Epithelial cell of proximal tubule (primary cell): ENCODE data around the gene PHOX2B. TPM values are rescaled to one million over a fixed set of nuclear protein-coding genes. Genes with fewer than 3 reads are reported as not detected.
A peak's percentile ranks its signal among the peaks of the same experiment; 100 is the strongest.

ENCODE experiments used
- DNase-seq: peaks from one replicate; pipeline ENCODE4 v3.0.0-alpha.2; 2011; ENCODE audit warnings: low read depth
- H3K4me3 ChIP-seq: 2 replicates; pipeline ENCODE4 v1.5.1; 2011; ENCODE audit warnings: low read depth, mild to moderate bottlenecking, low read length
- CTCF ChIP-seq: conservative IDR thresholded peaks from 2 replicates; pipeline ENCODE4 v1.5.1; 2012; ENCODE audit warnings: low read depth, mild to moderate bottlenecking, low read length
- total RNA-seq: library from RNA; depleted of rRNA; stranded (reverse); fragments of >200 nt; gene quantifications from 2 replicates; pipeline ENCODE4 v1.2.3, GENCODE V29; 2015

The PHOX2B gene
- total RNA-seq, 1 donor from 2014 or later, result not detected

DNA sequence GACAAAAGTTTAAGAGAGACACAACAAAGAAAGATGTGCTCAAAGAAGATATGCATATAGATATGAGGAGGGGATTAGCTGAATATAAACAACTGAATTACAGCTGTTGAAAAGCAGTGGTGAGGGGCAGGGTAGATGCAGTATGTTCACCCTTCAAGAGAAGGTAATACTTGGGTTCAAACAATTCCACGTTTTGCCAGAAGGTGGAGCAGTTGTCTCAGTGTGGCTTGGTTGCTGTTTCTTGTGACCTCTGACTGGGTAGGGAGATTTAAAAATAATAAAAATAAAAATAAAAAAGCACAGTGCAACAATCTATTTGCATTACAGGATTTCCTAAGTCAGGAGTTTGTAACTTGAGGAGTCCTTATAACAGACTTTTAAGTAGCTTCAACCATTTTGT lies 23.3 kb downstream of the PHOX2B start:
- peak; percentile 37 for TF ChIP-seq CTCF
- no peak for DNase-seq
- no peak overlapping the region for H3K4me3 ChIP-seq

- no peak for TF ChIP-seq CTCF
- no peak for DNase-seq
- no peak overlapping the region for H3K4me3 ChIP-seq
Measured at GRCh38 chr4:41723286-41723685, 25.2 kb downstream of the PHOX2B start.

- H3K4me3 ChIP-seq, result no peak overlapping the region
- DNase-seq, result no peak
- no peak for TF ChIP-seq CTCF
Measured at GRCh38 chr4:41722181-41722580, 26.3 kb downstream of the PHOX2B start.

DNA sequence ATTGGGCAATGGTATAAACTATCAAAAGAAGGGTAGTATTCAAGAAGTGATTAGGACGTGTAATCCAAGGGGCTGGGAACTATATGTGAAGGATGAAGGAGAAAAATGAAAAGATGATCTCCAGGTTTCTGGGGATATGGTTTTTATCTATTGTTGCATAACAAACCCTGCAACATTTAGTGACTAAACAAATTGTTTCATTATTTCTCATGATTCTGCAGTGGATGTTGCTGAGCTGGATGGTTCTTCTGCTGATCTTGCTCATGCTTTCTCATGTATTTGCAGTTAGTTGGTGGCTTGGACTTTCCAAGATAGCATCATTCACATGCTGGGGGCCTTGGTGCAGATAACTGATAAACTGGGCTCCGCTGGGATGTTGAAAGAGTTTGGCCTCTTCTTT lies 29.1 kb downstream of the PHOX2B start:
- no peak overlapping the region for H3K4me3 ChIP-seq
- TF ChIP-seq CTCF, result no peak
- DNase-seq, result no peak

DNA sequence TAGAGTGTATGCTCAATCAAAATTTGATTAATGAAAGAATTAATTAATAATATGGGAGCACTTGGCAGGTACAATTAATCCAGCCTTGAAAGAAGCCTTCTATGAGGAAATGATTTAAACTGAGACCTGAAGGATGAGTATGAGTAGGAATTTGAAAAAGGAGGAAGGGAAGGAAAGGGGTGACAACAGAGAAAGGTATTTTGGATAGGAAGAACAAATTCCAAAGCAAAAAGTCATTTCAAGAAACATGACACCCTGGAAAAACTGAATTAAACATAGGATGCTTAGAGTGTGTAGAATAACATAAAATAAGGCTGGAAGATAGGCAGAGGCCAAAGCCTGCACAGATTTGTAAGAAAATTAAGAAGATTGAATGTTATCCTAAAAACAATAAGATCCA lies 29.6 kb downstream of the PHOX2B start:
- no peak for DNase-seq

DNA sequence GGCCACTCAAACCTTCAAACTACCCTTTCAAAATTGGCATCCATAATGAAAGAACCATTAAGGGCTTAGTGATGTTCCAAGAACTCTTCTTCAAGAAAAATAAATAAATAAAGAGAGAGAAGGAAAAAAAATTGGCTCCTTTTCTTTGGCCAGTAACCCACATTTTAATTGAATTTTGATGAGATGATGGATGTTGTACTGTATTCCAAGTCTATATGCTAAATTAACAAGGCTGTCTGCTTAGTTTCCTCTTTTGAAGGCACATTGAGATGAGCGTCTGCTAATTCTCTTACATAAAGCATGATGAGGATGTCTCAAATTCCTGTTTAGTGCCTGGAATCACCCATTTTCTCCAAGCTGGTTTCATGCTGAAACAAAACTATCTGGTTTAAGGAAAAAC lies 33.4 kb downstream of the PHOX2B start:
- no peak overlapping the region for H3K4me3 ChIP-seq
- no peak for TF ChIP-seq CTCF
- DNase-seq, result no peak

More for the DNA sequence above, 29.6 kb downstream of the PHOX2B start:
- no peak overlapping the region for H3K4me3 ChIP-seq
- no peak for TF ChIP-seq CTCF

DNA sequence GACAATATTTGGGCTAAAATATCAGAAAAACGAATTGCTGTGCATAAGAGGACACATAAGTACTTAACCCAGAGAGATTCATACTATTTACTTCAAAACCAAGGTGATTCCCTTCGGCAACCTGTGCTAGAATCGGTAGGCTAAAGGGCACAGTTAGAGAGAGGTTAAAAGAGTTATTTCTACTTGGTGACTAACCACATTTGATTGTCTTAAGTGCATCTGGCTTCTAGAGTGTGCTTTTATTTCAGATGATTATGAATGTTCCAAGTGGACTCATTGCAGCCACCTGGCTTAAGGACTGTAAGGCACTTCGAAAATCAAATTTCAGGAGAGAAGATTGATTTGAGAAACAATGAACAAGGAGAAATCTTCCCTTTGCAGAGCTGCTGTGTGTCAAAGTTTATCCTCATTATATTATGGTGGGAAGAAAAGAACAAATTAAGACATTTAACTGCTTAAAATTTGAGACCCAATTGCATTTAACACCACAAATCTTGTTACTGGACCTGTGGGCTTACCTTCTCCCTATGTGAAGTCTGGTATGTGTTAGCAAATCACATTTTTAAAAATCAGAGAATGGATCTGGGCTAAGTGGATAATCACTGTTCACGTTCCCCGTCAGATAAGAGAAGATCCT lies 34.0 kb downstream of the PHOX2B start:
- no peak for TF ChIP-seq CTCF
- H3K4me3 ChIP-seq, result no peak overlapping the region
- no peak for DNase-seq
